ENCODE measurements around the gene PTDSS2.

DNA sequence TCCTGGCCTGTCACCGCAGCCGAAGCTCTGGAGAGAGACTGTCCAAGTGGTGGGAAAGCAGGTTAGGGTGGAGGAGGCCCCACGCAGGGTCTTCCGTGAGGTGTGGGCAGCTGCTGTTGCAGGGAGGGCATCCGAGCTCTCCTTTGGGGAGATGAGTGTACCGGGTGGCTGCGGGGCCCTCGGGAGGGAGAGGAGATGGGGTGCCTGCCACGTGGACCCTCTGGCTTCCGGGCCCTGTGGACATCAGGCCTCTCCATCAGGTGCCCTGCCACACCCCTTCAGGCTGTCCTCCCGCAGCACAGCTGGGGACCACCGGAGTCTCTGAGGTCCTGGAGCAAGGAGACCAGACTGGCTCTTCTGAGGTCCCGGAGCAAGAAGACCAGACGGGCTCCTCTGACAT is 1.7 kb downstream of the PTDSS2 start:
- no peak for TF ChIP-seq POLR2A (IDR thresholded peaks at IDR 0.05)
- TF ChIP-seq, protein P1, sequence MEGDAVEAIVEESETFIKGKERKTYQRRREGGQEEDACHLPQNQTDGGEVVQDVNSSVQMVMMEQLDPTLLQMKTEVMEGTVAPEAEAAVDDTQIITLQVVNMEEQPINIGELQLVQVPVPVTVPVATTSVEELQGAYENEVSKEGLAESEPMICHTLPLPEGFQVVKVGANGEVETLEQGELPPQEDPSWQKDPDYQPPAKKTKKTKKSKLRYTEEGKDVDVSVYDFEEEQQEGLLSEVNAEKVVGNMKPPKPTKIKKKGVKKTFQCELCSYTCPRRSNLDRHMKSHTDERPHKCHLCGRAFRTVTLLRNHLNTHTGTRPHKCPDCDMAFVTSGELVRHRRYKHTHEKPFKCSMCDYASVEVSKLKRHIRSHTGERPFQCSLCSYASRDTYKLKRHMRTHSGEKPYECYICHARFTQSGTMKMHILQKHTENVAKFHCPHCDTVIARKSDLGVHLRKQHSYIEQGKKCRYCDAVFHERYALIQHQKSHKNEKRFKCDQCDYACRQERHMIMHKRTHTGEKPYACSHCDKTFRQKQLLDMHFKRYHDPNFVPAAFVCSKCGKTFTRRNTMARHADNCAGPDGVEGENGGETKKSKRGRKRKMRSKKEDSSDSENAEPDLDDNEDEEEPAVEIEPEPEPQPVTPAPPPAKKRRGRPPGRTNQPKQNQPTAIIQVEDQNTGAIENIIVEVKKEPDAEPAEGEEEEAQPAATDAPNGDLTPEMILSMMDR (IDR thresholded peaks at IDR 0.05) = no peak

All from heart left ventricle (tissue), 13 donors.